ENCODE measurements around the gene WDCP. TPM values are rescaled to one million over a fixed set of nuclear protein-coding genes. Genes with fewer than 3 reads are reported as not detected.

WDCP gene
- total RNA-seq, 6 experiments from 2014 or later, result 12.0 to 19.4 (median 13.5) TPM

DNA sequence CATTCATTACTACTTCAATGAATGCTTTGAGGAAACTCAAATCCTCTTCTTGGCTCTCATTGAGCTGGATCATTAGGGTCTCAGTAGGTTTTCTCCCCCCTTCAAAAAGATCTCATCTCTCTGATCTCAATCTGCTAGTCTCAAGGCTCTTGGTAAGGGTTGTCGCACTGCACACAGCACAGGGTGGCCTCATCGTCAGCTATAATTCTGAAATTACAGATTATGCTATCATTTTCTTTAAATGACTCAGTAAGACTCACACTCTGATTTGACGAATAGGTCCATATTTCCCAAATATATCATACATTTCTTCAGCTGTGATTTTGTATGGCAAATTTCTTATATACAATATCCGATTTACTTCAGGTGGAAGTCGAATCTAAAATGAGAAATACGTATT, 26.6 kb upstream of the WDCP start:
- no peaks in the 10 kb centered on the region for H3K9me3 Mint-ChIP-seq
- H3K27me3 Mint-ChIP-seq (ENCODE audit: insufficient read depth), result no peaks in the 10 kb centered on the region; the same call in 1 of the 2 replicates
- H3K4me3 Mint-ChIP-seq, result peak overlapping the region; percentile 26; the same call in 1 of the 2 replicates
- H3K4me1 Mint-ChIP-seq (ENCODE audit: low read depth), result peaks cover 32% of the 10 kb centered on the region
- H3K27ac Mint-ChIP-seq, result no peak overlapping the region
- H3K36me3 Mint-ChIP-seq (ENCODE audit: low read depth), result peaks cover 19% of the 10 kb centered on the region; the same call in 1 of the 2 replicates
- TF ChIP-seq, protein P1, sequence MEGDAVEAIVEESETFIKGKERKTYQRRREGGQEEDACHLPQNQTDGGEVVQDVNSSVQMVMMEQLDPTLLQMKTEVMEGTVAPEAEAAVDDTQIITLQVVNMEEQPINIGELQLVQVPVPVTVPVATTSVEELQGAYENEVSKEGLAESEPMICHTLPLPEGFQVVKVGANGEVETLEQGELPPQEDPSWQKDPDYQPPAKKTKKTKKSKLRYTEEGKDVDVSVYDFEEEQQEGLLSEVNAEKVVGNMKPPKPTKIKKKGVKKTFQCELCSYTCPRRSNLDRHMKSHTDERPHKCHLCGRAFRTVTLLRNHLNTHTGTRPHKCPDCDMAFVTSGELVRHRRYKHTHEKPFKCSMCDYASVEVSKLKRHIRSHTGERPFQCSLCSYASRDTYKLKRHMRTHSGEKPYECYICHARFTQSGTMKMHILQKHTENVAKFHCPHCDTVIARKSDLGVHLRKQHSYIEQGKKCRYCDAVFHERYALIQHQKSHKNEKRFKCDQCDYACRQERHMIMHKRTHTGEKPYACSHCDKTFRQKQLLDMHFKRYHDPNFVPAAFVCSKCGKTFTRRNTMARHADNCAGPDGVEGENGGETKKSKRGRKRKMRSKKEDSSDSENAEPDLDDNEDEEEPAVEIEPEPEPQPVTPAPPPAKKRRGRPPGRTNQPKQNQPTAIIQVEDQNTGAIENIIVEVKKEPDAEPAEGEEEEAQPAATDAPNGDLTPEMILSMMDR (IDR thresholded peaks at IDR 0.05), result no peak
- DNase-seq, result no peak

DNA sequence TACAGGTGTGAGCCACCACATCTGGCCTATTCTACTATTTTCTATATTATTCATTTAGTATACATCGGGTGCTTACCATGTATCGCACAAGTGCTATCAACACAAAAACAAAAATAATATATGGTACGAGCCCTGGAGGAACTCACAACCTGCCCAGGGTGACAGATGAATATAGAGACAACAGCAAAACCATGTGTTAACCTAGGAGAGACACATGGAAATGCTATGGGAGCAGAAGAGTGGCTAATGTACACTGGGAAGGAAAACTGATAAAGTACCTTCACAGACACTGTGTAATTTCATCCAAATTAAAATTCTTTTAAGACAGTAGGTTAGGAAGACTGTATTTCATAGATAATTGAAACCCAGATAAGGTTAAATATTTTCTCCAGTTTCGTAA, 25.1 kb upstream of the WDCP start:
- peaks cover 22% of the 10 kb centered on the region for H3K4me1 Mint-ChIP-seq (ENCODE audit: low read depth)
- TF ChIP-seq, protein P1 (IDR thresholded peaks at IDR 0.05), result no peak
- no peaks in the 10 kb centered on the region for H3K9me3 Mint-ChIP-seq
- no peaks in the 10 kb centered on the region; the same call in 1 of the 2 replicates for H3K27me3 Mint-ChIP-seq (ENCODE audit: insufficient read depth)
- no peak overlapping the region for H3K27ac Mint-ChIP-seq
- no peak overlapping the region for H3K4me3 Mint-ChIP-seq
- no peak for DNase-seq
- H3K36me3 Mint-ChIP-seq (ENCODE audit: low read depth), result peaks cover 19% of the 10 kb centered on the region; the same call in 1 of the 2 replicates

DNA sequence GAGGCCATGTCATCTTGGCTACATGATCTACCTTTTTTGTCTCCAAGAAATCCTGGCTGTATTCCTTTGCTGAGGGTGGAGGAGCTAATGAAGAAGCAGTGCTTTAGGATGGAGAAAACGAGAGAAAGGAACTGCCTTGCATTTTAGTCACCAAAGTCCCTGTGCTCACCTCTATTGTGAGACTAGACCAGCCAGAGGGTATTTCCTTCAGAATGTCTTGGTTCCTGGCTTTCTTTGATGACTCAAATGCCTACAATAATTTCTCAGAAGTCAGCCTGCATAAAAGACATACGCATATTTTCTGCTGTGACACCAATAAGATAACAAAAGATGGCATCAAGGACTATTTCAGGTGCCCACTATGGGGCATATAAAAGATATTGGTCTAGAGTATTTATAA, 18.1 kb upstream of the WDCP start:
- Mint-ChIP-seq H3K27me3 (ENCODE audit: insufficient read depth) (no peaks in the 10 kb centered on the region), H3K4me1 (ENCODE audit: low read depth) (no peaks in the 10 kb centered on the region), H3K36me3 (ENCODE audit: low read depth) (no peaks in the 10 kb centered on the region), H3K27ac (no peak overlapping the region), H3K9me3 (no peaks in the 10 kb centered on the region), H3K4me3 (no peak overlapping the region)
- TF ChIP-seq, protein P1 (IDR thresholded peaks at IDR 0.05), result no peak
- no peak for DNase-seq

DNA sequence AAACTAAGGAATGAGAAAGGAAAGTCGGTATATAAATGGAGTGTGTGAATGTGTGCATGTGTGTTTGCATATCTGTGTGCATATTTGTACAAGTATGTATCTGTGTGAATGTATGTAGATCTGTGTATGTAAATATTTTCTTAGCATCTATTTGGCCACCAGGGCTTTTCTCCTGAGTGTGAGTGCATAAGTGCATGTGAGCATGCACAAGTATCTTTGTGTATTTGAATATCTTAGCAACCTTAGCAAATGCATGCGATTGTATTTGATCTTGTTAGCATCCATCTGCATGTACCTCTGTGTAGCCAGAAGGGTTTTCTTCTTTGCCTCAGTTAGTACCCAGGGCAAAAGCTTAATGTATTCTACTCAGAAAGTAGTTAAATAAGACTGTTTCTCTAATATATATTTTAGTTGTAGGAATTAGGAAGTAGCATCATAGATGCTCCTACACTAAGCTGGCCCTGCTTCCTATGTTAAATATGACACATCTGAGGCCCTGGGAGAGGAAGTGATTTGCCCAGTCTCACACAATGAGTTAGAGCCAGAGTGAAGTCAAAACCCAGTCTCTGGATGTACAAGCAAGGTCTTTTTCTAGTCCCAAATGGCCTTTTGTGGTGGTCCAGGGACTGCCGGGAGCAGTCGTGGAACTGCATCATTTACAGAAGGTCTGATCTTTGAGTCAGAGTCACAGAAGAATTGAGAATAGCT, 11.5 kb upstream of the WDCP start:
- Mint-ChIP-seq H3K9me3 (no peaks in the 10 kb centered on the region), H3K36me3 (ENCODE audit: low read depth) (no peaks in the 10 kb centered on the region), H3K4me1 (ENCODE audit: low read depth) (no peaks in the 10 kb centered on the region), H3K4me3 (no peak overlapping the region), H3K27me3 (ENCODE audit: insufficient read depth) (no peaks in the 10 kb centered on the region; the same call in 1 of the 2 replicates), H3K27ac (no peak overlapping the region)
- TF ChIP-seq, protein P1 (IDR thresholded peaks at IDR 0.05), result peak; percentile 24; the same call in 1 of the 2 replicates
- DNase-seq, result no peak

DNA sequence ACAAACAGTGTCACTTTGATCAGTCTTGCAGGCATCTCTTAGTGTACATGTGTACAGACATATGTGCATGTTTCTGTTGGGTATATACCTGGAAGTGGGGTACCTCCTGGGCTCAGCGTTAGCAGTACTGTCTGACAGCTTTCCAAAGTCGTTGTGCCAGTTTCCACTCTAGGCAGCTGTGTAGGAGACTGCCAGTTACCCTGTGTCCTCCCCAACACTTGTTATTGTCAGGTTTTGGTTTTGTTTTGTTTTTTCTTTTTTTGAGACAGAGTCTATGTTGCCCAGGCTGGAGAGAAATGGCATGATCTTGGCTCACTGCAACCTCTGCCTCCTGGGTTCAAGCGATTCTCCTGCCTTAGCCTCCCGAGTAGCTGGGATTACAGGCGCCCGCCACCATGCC, 8.6 kb upstream of the WDCP start:
- Mint-ChIP-seq H3K27me3 (ENCODE audit: insufficient read depth) (no peaks in the 10 kb centered on the region; the same call in 1 of the 2 replicates), H3K4me1 (ENCODE audit: low read depth) (no peaks in the 10 kb centered on the region), H3K36me3 (ENCODE audit: low read depth) (no peaks in the 10 kb centered on the region), H3K4me3 (no peak overlapping the region), H3K9me3 (no peaks in the 10 kb centered on the region), H3K27ac (no peak overlapping the region)
- DNase-seq, result no peak
- TF ChIP-seq, protein P1 (IDR thresholded peaks at IDR 0.05), result no peak

Measured in HFFc6 (cell line).